GM21526 (cell line): ENCODE results near the gene SLC46A2.

Experiments used
- ATAC-seq: cut with Tn5 transposase; IDR thresholded peaks from one replicate; pipeline ENCODE4 v1.9.1; 2021; ENCODE audit warnings: moderate library complexity; ENCODE audit not compliant: unreplicated experiment, low FRiP score

SLC46A2 gene

GRCh38 chr9:112886351-112886750 lies 4.3 kb downstream of the SLC46A2 start:
- no peak for ATAC-seq

- no peak for ATAC-seq
Measured at GRCh38 chr9:112885324-112885723, 5.4 kb downstream of the SLC46A2 start.

GRCh38 chr9:112884721-112885120 lies 6.0 kb downstream of the SLC46A2 start:
- no peak for ATAC-seq

- no peak for ATAC-seq
Measured at GRCh38 chr9:112884101-112884500, 6.6 kb downstream of the SLC46A2 start.

GRCh38 chr9:112881331-112881730 lies 9.3 kb downstream of the SLC46A2 start:
- ATAC-seq: no peak

- no peak for ATAC-seq
Measured at GRCh38 chr9:112880650-112881049, 10.0 kb downstream of the SLC46A2 start.

GRCh38 chr9:112878752-112879151 lies 11.9 kb downstream of the SLC46A2 start:
- ATAC-seq: no peak

- no peak for ATAC-seq
Measured at GRCh38 chr9:112873773-112874405, 16.8 kb downstream of the SLC46A2 start.

GRCh38 chr9:112872019-112872418 lies 18.7 kb downstream of the SLC46A2 start:
- ATAC-seq: no peak

- no peak for ATAC-seq
Measured at GRCh38 chr9:112870556-112870955, 20.1 kb downstream of the SLC46A2 start.

- ATAC-seq: no peak
Measured at GRCh38 chr9:112869917-112870316, 20.8 kb downstream of the SLC46A2 start.

GRCh38 chr9:112869041-112869529 lies 21.6 kb downstream of the SLC46A2 start:
- ATAC-seq: no peak

GRCh38 chr9:112868461-112868860 lies 22.2 kb downstream of the SLC46A2 start:
- no peak for ATAC-seq

GRCh38 chr9:112867275-112867991 lies 23.2 kb downstream of the SLC46A2 start:
- no peak for ATAC-seq

- ATAC-seq: no peak
Measured at GRCh38 chr9:112866662-112867274, 23.9 kb downstream of the SLC46A2 start.

GRCh38 chr9:112864982-112865381 lies 25.7 kb downstream of the SLC46A2 start:
- no peak for ATAC-seq

GRCh38 chr9:112864403-112864802 lies 26.3 kb downstream of the SLC46A2 start:
- ATAC-seq: no peak

- ATAC-seq: no peak
Measured at GRCh38 chr9:112863746-112864145, 26.9 kb downstream of the SLC46A2 start.

- no peak for ATAC-seq
Measured at GRCh38 chr9:112863214-112863613, 27.5 kb downstream of the SLC46A2 start.

- no peak for ATAC-seq
Measured at GRCh38 chr9:112861638-112862555, 28.8 kb downstream of the SLC46A2 start.

GRCh38 chr9:112861155-112861554 lies 29.5 kb downstream of the SLC46A2 start:
- no peak for ATAC-seq
